K562 (cell line): ENCODE measurements around the gene CELSR1. TPM values are rescaled to one million over a fixed set of nuclear protein-coding genes. Genes with fewer than 3 reads are reported as not detected.

Experiments
- CTCF ChIP-seq, 3 experiments: IDR thresholded peaks in 2 of 3; conservative IDR thresholded peaks in 1 of 3; 2 replicates each; pipeline ENCODE4 v1.5.1; 2011 to 2012; ENCODE audit warnings: low read length in 3 of 3, mild to moderate bottlenecking in 3 of 3, control low read depth in 2 of 3, improper control_type of control experiment in 1 of 3, inconsistent platforms in 1 of 3, low read depth in 1 of 3, mixed read lengths in 1 of 3, moderate library complexity in 1 of 3; ENCODE audit not compliant: insufficient read depth in 2 of 3
- FOXA1 ChIP-seq: fragments of 450-650 bp; IDR thresholded peaks from 2 replicates; pipeline ENCODE4 v1.6.1; 2016; ENCODE audit warnings: mild to moderate bottlenecking, borderline replicate concordance
- MCM5 ChIP-seq: fragments of 450-650 bp; IDR thresholded peaks from 2 replicates; pipeline ENCODE4 v1.6.1; 2016; ENCODE audit warnings: low read depth
- MGA ChIP-seq: fragments of 450-650 bp; IDR thresholded peaks from 2 replicates; pipeline ENCODE4 v1.6.1; 2016; ENCODE audit warnings: mild to moderate bottlenecking, moderate library complexity
- RAD21 ChIP-seq, 2 experiments: fragments of 250-450 bp in 1 of 2; fragments of 450-650 bp in 1 of 2; sonication (Bioruptor Pico) in 1 of 2; formaldehyde crosslinking in 1 of 2; IDR thresholded peaks in 1 of 2; conservative IDR thresholded peaks in 1 of 2; 2 replicates each; pipeline versions ENCODE4 v1.4.0 to v1.8.0; 2020 to 2022; ENCODE audit warnings: mild to moderate bottlenecking in 2 of 2, moderate library complexity in 1 of 2
- RBM15 ChIP-seq: fragments of 200-400 bp; formaldehyde crosslinking; IDR thresholded peaks from 2 replicates; pipeline ENCODE4 v1.6.1; 2018; ENCODE audit warnings: mild to moderate bottlenecking, low read length, moderate library complexity; ENCODE audit not compliant: insufficient read depth
- polyA plus RNA-seq, 8 experiments: library from polyadenylated mRNA; depleted of rRNA in 4 of 8; stranded (reverse) in 5 of 8; unstranded in 3 of 8; fragments of >200 nt; fragmentation: Nextera tagmentation in 2 of 8; fragmentation: Illumina TruSeq in 1 of 8; extraction: Ambion mirVana in 2 of 8; extraction: Trizol in 1 of 8; gene quantifications; 2 replicates each; pipeline versions ENCODE4 v1.2.1 to v1.2.3, GENCODE V29; 2011 to 2014; ENCODE audit warnings: inconsistent platforms in 1 of 8, missing spikeins in 1 of 8
- total RNA-seq, 7 experiments: library from RNA; depleted of rRNA in 6 of 7; stranded (reverse); fragments of >200 nt in 6 of 7; fragmentation: Illumina TruSeq in 2 of 7; extraction: Trizol in 2 of 7; gene quantifications; 2 replicates each; pipeline versions ENCODE4 v1.2.1 to v1.2.3, GENCODE V29; 2011 to 2021; ENCODE audit warnings: low replicate concordance in 1 of 7

Gene CELSR1
- total and polyA plus RNA-seq, 9 of the 15 experiments (the other 6 are each of a cell fraction or from before 2014, with no cell fraction given) = under 0.01 to 0.09 TPM; not detected in 7

- peak; percentile 40 to 60 (median 43); a peak in 5 of 6 replicates for TF ChIP-seq CTCF (IDR thresholded peaks at IDR 0.05 in 2 of 3, conservative IDR thresholded peaks at IDR 0.05 in 1 of 3; ENCODE audit: insufficient read depth in 2 of 3, low read depth in 1 of 3, low read length in 3 of 3)
- TF ChIP-seq MGA = 0 out of 2 replicates have a peak, but pooled peaks have one; percentile 46
- no peak for TF ChIP-seq RBM15
- no peak for TF ChIP-seq MCM5
- peak; percentile 26 to 64; a peak in 3 of 4 replicates for TF ChIP-seq RAD21 (CRISPR knock-in tag; conservative IDR thresholded peaks at IDR 0.05 in 1 of 2, IDR thresholded peaks at IDR 0.05 in 1 of 2)
- no peak for TF ChIP-seq FOXA1
Measured at GRCh38 chr22:46390652-46391301, 146.6 kb downstream of the CELSR1 start (continued).
